HG03571 (cell line): Measurements from ENCODE around the gene CBX5.
A peak's percentile ranks its signal among the peaks of the same experiment; 100 is the strongest.
"Not testable (repeated sequence)": the region's sequence is repeated elsewhere in the genome, so short reads cannot be mapped to it uniquely, and the experiment has no call there.

Experiments used
- ATAC-seq: cut with Tn5 transposase; IDR thresholded peaks from one replicate; pipeline ENCODE4 v1.9.1; 2021; ENCODE audit not compliant: unreplicated experiment

Gene CBX5

GRCh38 chr12:54279632-54280467 lies at the start of gene CBX5:
CBX5 (minus strand) TSS chr12:54280122; CDS start chr12:54257650, 22,472 bp downstream.
- ATAC-seq = peak; percentile 75

DNA sequence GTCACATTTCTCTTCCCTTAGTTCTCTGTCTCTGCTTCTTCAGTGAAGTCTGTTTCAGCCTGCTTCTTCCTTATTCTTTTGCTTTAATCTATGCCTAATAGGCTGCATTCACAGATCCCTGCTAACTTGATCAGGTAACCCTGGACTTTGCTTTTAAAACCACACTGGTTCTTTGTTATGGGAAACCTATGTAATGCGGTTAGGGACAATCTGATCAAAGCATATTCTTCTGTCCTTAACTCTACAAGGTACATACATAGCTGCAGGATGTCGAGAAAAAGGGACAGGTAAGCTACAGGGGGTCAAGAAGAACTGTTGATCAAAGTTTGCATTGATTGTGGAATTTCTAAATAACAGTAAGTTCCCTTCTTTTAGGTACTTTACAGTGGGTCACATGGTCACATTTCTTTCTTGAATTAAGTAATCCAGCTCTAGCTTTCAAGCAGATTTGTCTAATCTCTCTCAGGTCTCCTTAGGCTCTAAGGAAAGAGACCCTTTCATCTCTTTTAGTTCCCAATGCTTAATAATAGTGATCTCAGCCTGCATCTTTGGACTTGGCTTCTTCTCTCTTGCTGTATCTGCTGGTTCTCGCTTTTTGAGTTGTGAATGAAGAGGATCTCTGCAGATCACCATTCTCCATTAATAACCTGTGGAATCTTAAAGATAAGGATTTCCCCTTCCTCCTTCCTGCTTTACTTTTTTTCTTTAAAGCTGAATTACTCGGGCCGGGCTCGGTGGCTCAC lies 48.8 kb upstream of the CBX5 start:
- ATAC-seq = no peak

DNA sequence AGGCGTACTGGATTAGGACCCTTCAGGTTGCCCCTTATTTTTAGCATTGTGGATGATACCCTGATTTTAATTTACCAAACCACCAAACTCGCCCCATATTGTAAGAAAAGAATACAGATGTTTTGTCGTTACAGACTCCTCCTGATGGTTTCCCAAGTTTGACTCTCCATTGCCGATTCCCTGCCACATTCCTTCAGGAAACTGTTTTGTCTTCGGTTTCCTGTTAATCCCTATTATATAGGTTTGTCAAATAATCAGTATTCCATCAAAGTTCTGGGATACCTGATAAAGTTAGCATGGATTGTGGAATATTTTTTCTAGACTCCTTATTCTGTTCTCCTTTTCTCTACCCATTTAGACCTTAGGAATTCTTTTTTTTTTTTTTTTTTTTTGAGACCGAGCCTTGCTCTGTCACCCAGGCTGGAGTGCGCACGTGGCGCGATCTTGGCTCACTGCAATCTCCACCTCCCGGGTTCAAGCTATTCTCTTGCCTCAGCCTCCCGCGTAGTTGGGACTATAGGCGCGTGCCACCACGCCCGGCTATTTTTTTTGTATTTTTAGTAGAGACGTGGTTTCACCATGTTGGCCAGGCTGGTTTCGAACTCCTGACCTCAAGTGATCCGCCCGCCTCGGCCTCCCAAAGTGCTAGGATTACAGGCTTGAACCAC lies 45.7 kb upstream of the CBX5 start:
- not testable (repeated sequence) for ATAC-seq

GRCh38 chr12:54324617-54325441 lies 44.9 kb upstream of the CBX5 start, which contains the start of gene COPZ1:
COPZ1 (plus strand) TSS chr12:54325131; CDS start chr12:54325164, 33 bp downstream.
- ATAC-seq = peak; percentile 99

GRCh38 chr12:54321363-54321762 lies 41.4 kb upstream of the CBX5 start:
- ATAC-seq = no peak

DNA sequence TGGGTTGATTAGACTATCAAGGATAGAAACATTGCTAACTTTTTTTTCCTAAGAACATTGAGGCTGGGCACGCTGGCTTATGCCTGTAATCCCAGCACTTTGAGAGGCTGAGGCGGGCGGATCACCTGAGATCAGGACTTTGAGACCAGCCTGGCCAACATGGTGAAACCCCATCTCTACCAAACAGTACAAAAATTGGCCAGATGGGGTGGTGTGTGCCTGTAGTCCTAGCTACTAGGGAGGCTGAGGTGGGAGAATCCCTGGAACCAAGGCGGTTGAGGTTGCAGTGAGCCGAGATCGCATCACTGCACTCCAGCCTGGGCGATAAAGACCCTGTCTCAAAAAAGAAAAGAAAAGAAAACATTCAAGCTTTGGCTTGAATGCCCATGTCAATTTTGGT lies 32.4 kb upstream of the CBX5 start:
- ATAC-seq = not testable (repeated sequence)

DNA sequence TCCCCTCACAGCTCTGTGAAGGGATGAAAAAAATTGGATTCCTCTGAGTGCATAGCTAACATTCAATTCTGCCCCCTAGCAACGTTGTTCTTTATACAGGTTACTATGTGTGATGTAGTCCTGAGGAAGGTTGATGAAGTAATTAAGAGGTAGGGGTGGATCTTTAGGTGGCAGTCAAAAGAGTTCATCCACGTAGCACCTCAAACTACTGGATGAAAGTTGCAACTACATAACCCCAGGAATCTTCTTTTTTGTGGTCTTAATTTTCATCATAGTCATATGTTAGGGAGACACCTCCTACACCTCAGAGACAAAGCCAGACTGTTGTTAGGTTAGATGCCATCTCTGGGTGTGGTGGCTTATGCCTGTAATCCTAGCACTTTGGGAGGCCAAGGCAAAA lies 31.1 kb upstream of the CBX5 start:
- no peak for ATAC-seq

- ATAC-seq = no peak
Observed at GRCh38 chr12:54306925-54307741, 27.2 kb upstream of the CBX5 start.

DNA sequence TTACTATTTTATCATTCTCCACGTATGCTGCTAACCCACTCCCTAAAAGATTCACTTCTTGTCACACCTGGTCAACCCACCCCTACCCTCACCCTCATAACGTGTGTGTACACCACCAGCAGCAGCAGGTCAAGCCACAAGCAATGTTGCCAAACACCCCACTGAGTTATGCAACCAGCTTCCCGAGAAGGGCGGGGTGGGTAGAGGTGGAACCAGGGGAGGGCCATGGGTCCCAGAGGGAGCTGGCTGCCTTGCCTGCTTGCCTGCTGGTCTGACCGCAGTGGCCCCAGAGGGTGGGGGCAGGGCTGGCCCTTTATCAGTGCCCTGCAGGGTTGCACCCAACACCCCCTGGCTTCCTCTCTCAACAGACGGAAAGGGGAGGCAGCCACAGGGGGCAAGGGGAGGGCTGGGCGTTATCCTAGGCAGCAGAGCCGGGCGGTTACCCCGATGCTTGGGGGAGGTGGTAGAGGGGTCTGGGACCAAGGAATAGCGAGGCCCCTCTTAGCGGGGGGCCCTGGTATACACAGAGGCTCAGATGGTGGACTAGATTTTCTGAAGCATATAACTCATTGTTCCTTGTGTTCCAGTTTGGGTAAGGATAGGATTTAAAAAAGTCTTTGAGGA lies 24.4 kb upstream of the CBX5 start:
- ATAC-seq = peak; percentile 51

DNA sequence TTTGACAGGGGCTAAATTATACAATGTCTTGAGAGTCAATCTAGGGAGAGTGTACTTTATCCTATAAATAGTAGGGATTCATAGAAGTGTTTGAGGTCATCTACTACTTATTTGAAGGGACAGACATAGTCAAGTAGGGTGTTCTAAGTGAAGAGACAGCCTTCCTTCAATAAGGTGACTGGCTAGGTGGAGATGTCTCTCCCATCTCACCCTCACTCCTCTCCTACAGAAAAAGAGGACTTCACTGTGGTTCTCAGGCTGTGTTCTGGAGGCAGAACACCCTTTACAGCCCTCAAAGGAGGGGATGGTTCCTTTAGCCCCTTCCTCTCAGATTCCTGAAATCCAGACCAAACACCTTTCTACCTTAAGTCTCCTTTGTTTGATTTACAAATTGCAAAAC lies 23.7 kb upstream of the CBX5 start:
- ATAC-seq = no peak

GRCh38 chr12:54301428-54302048 lies 21.6 kb upstream of the CBX5 start:
- no peak for ATAC-seq

- ATAC-seq = no peak
Observed at GRCh38 chr12:54300732-54301427, 21.0 kb upstream of the CBX5 start, which contains the start of gene NFE2. NFE2 (minus strand) TSS chr12:54301015; CDS start chr12:54295248, 5,767 bp downstream.

DNA sequence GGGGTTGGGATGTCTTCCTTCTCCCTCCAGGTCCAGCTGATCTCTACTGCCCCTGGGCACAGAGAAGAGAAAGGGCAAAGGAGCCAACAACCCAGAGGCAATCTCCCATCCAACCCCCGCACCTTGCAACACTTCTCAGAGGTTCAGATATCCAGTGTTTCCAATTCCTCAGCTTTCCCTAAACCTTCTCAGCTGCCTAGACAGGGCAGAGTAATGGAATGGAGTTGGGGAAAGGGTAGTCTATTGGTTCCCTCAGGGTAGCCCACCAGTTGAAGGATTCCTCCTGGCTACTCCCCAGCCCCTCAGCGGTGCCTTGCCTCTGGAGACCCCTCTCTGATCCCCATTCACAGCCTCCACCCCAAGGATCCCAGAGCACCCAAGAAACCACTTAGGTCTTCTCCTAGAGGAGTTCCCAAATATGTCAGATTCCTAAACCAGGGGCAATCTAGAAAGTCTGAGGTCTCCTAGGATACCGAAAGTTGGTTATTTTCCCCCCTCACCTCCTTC lies 20.4 kb upstream of the CBX5 start:
- ATAC-seq = no peak

DNA sequence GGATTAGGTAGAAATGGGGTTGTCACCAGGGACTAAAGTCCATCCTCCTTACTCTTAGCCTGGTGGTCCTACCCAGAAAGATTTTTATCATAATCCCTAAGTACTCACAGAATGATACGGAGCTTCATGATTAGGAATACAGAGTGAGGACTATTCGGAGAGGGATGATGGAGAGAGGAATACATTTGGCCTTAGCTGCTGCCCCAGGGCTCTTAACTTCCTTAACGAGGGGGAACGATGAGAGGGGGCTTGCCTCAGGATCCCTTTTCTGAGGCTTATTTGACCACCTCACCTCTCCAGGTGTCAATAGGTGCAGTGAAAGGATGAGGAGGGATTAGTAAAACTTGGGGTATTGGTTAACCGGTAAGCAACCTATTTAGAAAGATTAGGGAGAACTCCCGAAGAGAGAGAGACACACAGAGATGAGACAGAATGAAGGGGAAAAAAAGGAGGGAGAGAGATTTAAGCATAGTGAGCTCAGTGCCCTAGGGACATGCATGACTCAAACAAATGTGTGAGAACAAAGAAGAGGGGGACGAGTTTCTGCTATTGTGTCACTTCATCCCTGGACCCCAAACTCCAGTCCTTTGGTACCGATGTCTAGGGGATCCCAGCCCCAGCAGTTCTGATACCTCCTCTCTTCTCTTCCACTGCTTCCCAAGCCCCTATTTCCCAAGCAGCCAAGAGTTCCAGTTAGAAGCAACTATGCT lies 19.7 kb upstream of the CBX5 start:
- no peak for ATAC-seq

DNA sequence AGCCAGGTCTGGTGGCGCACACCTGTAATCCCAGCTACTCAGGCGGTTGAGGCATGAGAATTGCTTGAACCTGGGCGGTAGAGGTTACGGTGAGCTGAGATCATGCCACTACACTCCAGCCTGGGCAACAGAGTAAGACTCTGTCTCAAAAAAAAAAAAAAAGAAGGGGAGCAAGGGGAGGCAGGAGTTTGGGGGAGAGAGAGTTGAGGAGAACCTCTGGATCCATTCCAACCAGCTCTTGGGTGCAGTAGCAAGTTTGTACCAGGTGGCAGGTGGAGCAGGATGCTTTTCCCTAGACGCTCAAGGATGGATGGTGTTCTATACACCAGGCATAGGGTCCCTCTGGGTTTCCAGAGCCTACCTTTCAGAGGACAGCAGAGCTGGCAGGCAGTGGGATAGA lies 19.0 kb upstream of the CBX5 start:
- ATAC-seq = no peak

DNA sequence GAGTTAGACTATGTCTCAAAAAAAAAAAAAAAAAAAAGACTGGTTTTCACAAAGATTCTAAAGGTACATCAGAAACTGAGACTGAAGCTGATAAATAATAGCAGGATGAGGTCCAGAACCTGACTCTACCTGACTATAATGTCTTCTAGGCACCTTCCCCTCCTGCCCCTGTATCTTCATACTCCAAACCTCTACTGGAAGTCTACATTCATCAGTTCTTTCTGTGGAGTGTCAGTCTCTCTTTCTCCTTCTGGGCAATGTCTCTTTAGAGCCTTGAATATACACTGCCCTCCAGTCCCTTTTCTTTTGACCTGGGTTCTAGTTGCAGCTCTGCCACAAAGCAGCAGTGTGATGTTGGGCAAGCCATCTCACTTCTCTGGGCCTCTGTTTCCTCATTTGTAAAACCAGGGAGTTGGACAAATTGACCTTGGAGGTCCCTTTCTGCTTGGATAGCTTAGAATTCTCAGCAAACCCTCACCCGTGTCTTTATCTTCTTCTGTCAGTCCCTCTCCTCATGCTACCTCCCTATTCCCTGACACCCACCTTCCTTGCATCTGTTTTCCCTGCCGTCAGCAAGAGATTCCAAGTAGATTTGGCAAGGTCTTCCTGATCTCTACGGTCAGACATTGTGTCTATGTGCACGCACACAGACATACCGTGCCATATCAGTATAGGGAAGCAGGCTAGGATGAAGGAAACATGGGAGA lies 16.6 kb upstream of the CBX5 start:
- no peak for ATAC-seq
